ENCODE measurements around the gene NPR3. TPM values are rescaled to one million over a fixed set of nuclear protein-coding genes. Genes with fewer than 3 reads are reported as not detected.
"Not testable (repeated sequence)": the region's sequence is repeated elsewhere in the genome, so short reads cannot be mapped to it uniquely, and the experiment has no call there.

Gene NPR3
- total and polyA plus RNA-seq, 9 donors: 1.8 to 42.1 (median 5.8) TPM

DNA sequence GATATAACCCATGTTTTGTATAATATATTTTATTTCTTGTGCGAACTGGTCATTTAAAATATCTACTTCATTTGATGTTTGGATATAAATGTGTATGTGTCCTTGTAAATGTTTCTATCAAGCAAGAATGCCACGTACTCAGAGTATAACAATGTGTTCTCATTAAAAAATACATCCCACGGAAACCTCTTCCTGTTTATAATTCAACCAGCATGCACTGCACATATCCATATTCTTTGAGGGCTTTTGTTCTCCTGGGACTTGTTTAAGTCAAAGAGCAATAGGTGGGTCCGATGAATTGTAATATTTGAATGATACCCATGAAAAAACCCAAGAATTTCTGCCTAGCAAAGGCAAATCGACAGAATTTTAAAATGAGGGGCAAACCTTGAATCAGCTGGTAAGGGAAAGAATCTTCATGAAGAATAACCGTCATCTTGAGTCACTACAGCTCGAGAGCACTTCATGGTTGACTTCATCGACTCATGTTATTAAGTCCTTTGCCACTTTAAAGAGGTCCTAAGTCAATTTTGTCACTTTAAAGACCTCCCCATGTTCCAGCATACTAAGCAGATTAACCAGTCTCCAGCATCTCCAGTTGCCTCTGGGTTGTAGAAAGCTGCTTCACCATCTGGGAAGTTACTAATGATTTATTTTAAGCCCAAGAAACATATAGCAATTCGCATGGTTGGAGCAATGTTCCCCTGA lies 80.6 kb downstream of the NPR3 start:
- DNase-seq: no peak
- Histone ChIP-seq H3K9me3 (no peaks in the 10 kb centered on the region), H3K27ac (no peak overlapping the region), H3K4me3 (no peak overlapping the region), H3K27me3 (no peaks in the 10 kb centered on the region), H3K36me3 (no peaks in the 10 kb centered on the region), H3K4me1 (ENCODE audit: insufficient read depth) (peaks cover 3% of the 10 kb centered on the region)
- WGBS, 3 donors: 53 to 56% (median 53%) methylated on average over 9 of the region's 9 CpGs
- intact Hi-C loops (cut with DNase I): no loop called here
- TF ChIP-seq POLR2A (IDR thresholded peaks at IDR 0.05): no peak
- TF ChIP-seq EP300 (IDR thresholded peaks at IDR 0.05): no peak
- TF ChIP-seq, protein P1, sequence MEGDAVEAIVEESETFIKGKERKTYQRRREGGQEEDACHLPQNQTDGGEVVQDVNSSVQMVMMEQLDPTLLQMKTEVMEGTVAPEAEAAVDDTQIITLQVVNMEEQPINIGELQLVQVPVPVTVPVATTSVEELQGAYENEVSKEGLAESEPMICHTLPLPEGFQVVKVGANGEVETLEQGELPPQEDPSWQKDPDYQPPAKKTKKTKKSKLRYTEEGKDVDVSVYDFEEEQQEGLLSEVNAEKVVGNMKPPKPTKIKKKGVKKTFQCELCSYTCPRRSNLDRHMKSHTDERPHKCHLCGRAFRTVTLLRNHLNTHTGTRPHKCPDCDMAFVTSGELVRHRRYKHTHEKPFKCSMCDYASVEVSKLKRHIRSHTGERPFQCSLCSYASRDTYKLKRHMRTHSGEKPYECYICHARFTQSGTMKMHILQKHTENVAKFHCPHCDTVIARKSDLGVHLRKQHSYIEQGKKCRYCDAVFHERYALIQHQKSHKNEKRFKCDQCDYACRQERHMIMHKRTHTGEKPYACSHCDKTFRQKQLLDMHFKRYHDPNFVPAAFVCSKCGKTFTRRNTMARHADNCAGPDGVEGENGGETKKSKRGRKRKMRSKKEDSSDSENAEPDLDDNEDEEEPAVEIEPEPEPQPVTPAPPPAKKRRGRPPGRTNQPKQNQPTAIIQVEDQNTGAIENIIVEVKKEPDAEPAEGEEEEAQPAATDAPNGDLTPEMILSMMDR (IDR thresholded peaks at IDR 0.05): no peak

DNA sequence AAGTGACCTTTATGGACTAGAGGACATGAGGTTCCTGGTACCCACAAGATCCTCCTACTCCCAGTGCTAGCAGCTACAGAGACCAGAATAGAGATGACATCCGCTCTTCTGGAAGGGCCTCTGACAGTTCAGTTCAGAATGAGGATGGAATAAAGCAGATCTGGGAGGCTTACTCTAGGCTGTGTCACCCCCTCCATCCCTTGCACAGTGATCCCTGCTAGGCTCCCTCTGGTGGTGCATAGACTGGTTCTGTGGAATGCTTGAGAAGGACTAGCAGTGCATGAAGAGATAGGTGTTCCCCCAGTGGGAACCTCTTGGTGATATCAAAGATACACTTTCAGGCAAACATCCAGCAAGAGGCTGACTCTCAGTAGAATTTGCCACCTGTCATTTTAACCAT lies 83.0 kb downstream of the NPR3 start:
- 93 to 98% (median 94%) methylated on average over 1 of the region's 1 CpG for WGBS, 3 donors
- intact Hi-C loops (cut with DNase I): no loop called here
- TF ChIP-seq, protein P1 (IDR thresholded peaks at IDR 0.05): no peak
- TF ChIP-seq EP300 (IDR thresholded peaks at IDR 0.05) (no peak), POLR2A (IDR thresholded peaks at IDR 0.05) (no peak)

DNA sequence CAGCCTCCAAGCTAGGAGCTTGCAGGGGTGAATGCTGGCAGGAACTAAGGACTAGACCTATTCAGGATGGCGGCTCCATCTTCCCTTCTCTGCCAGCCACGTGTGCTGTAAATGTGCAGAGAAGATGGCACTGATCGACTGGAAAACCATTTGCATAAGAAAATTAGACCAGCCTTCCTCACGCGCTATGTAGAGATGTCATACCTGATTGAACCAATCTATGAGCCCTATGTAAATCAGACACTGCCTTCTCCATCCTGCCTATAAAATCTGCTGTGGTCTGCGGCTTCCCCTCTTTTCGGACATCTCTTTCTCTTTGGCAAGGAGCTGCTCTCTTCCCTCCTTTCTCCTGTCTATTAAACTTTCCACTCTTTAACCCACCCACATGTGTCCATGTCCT lies 91.6 kb downstream of the NPR3 start:
- 91 to 98% (median 97%) methylated on average over 7 of the region's 7 CpGs for WGBS, 3 donors
- no peaks in the 10 kb centered on the region for H3K36me3 ChIP-seq
- DNase-seq: no peak
- H3K4me1 ChIP-seq (ENCODE audit: insufficient read depth): no peaks in the 10 kb centered on the region
- no peak overlapping the region for H3K4me3 ChIP-seq
- no peak overlapping the region for H3K27ac ChIP-seq
- intact Hi-C loops (cut with DNase I): no loop called here
- TF ChIP-seq EP300 (IDR thresholded peaks at IDR 0.05) (no peak), POLR2A (IDR thresholded peaks at IDR 0.05) (no peak)
- TF ChIP-seq, protein P1 (IDR thresholded peaks at IDR 0.05): no peak
- no peaks in the 10 kb centered on the region for H3K27me3 ChIP-seq
- H3K9me3 ChIP-seq: no peaks in the 10 kb centered on the region

More for the DNA sequence above, 83.0 kb downstream of the NPR3 start:
- Histone ChIP-seq H3K4me3 (no peak overlapping the region), H3K4me1 (ENCODE audit: insufficient read depth) (peaks cover 3% of the 10 kb centered on the region), H3K27ac (no peak overlapping the region), H3K27me3 (no peaks in the 10 kb centered on the region), H3K9me3 (no peaks in the 10 kb centered on the region), H3K36me3 (no peaks in the 10 kb centered on the region)
- DNase-seq: no peak

DNA sequence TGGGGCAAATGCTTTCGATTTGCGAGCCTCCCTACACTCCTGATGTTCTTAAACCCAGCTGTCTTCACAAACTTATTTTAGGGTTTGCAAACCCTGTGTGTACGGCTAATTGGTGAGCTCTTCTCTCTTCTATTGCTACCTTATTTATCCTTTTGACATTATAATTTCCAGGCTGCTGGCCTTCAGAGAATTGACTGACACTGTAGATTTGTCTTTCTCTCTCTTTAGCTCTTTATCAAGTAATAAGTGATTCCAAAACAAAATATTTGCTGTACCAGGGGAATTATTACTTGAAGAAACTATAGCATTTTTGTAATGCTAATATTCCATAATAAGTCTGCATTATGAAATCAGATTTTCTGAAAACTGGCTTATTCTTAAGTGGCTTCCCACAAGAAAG lies 92.5 kb downstream of the NPR3 start:
- no peak for DNase-seq
- Histone ChIP-seq H3K36me3 (no peaks in the 10 kb centered on the region), H3K27ac (no peak overlapping the region), H3K9me3 (no peaks in the 10 kb centered on the region), H3K4me1 (ENCODE audit: insufficient read depth) (no peaks in the 10 kb centered on the region), H3K27me3 (no peaks in the 10 kb centered on the region), H3K4me3 (no peak overlapping the region)
- intact Hi-C loops (cut with DNase I): no loop called here
- WGBS, 3 donors: 30 to 41% (median 35%) methylated on average over 3 of the region's 3 CpGs
- TF ChIP-seq POLR2A (IDR thresholded peaks at IDR 0.05) (no peak), EP300 (IDR thresholded peaks at IDR 0.05) (no peak)
- TF ChIP-seq, protein P1 (IDR thresholded peaks at IDR 0.05): no peak

DNA sequence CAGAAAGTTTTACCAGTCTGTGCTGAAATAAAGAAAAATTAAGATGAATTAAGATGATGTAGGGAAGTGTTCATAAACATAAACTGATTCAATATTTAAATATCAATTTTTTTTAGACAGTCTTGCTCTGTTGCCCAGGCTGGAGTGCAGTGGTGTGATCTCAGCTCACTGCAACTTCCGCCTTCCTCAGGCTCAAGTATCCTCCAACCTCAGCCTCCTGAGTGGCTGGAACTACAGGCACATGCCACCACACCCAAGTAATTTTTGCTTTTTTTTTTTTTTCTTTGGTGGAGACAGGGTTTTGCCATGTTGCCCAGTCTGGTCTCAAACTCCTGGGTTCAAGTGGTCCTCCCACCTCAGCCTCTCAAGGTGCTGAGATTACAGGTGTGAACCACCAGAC lies 94.3 kb downstream of the NPR3 start:
- H3K36me3 ChIP-seq; DNase-seq; H3K27me3 ChIP-seq; H3K4me1 ChIP-seq (ENCODE audit: insufficient read depth); H3K27ac ChIP-seq; H3K4me3 ChIP-seq; H3K9me3 ChIP-seq; intact Hi-C loops (cut with DNase I): not testable (repeated sequence)
- 96 to 100% (median 100%) methylated on average over 1 of the region's 1 CpG for WGBS, 3 donors

All from ovary (tissue), 9 donors.